DMS153 treated with DMSO at 0.1 percent for 48 hours (cell line): ENCODE results near the gene MYL5.
"Not testable (repeated sequence)": the region's sequence is repeated elsewhere in the genome, so short reads cannot be mapped to it uniquely, and the experiment has no call there.

Experiments used
- DNase-seq: peaks from one replicate; lab custom pipeline; 2025; ENCODE audit not compliant: unreplicated experiment; lab: John Stamatoyannopoulos, UW

Gene MYL5

DNA sequence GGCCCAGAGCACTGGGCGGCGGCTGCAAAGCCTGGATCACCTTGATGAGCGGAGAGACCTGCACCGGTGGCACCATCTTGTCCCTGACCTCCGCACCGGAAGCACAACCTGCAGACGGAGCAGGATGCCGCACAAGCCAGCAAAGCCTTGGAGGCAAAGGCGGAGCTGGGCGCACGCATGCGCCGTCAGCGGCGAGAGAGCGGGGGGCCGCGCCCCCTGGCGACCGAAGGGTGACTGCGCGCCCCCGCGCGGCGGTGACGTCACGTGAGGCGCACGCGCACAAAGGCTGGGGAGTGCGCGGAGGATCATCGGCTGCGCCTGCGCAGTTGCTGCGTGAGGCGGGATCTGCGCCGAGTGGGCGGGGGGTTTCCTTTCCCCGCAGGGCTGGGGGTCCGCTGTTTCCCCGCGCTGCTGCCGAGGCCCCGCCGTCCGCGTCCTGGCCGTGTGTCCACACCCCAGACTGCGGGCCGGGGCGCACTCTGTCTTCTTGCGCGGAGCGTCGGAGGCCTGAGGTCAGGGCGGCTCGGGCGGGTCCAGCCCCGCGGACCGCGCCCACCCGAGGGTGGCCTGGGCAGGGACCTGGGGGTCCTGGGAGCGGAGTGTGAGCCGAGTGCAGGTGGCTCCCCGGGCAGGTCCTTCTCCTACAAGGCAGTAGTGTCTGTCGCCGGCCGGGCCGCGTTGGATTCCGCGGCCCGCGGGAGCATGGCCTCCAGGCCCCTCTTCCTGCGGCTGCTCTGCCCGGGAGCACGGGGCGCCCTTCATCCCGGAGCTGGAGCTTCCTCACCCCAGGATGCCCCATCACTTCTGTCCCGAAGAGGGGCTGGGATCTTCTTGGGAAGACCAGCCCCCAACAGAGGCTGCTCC lies at the start of gene MYL5, which contains the start of gene ATP5ME:
TSS of gene MYL5 (plus strand) at position 371 of the 864 bp plus-strand sequence. CDS start 3,485 bp downstream, outside the sequence.
TSS of gene ATP5ME (minus strand) at position 105 of the 864 bp plus-strand sequence. CDS start at position 76, 29 bp downstream.
- peak; percentile 75 for DNase-seq

- no peak for DNase-seq
Observed at GRCh38 chr4:624705-625590, 49.4 kb upstream of the MYL5 start, which contains the start of gene PDE6B. PDE6B (plus strand) TSS chr4:625573; CDS start chr4:625627, 54 bp downstream.

GRCh38 chr4:625631-626161 lies 48.6 kb upstream of the MYL5 start:
- no peak for DNase-seq

GRCh38 chr4:626201-627091 lies 47.9 kb upstream of the MYL5 start:
- no peak for DNase-seq

- DNase-seq: no peak
Observed at GRCh38 chr4:627347-628125, 46.8 kb upstream of the MYL5 start.

DNA sequence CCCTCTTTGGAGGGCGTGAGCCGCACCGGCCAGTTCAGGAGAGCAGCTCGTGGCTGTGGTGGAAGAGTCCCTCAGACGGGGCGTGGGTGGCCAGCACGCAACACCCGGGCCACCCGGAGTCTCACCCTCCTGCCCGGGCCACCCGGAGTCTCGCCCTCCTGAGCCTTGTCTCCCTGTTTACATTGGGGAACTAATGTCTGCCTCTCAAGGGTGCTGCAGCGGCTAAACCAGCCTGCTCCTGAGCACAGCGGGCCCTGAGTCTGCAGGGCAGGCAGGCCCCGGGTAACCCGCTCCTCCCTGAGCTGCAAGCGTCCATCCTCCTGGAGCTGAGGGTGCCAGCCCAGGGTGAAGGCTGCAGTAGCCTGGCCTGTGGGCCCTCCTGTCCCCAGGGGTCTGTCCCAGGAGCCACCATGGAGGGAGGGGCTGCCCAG lies 46.0 kb upstream of the MYL5 start:
- DNase-seq: no peak

- DNase-seq: no peak
Observed at GRCh38 chr4:628821-629635, 45.3 kb upstream of the MYL5 start.

GRCh38 chr4:629636-629914 lies 44.8 kb upstream of the MYL5 start:
- DNase-seq: no peak

GRCh38 chr4:629915-630641 lies 44.3 kb upstream of the MYL5 start:
- no peak for DNase-seq

GRCh38 chr4:630656-631055 lies 43.7 kb upstream of the MYL5 start:
- DNase-seq: no peak

DNA sequence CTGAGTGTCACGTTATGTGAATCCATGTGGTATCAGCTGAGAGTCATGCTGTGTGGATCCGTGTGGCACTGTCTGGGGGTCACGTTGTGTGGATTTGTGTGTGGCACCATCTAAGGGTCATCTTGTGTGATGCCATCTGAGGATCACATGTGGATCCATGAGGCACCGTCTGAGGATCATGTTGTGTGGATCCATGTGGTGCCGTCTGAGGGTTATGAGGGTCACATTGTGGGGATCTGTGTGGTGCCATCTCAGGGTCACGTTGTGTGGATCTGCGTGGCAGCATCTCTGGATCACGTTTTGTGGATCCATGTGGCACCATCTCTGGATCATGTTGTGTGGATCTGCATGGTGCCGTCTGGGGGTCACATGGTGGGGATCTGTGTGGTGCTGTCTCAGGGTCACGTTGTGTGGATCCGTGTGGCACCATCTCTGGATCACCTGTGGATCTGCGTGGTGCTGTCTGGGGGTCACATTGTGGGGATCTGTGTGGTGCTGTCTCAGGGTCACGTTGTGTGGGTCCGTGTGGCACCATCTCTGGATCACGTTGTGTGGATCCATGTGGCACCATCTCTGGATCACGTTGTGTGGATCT lies 42.0 kb upstream of the MYL5 start:
- no peak for DNase-seq

GRCh38 chr4:632926-633325 lies 41.4 kb upstream of the MYL5 start:
- DNase-seq: no peak

- DNase-seq: no peak
Observed at GRCh38 chr4:633406-633805, 40.9 kb upstream of the MYL5 start.

GRCh38 chr4:633976-634598 lies 40.3 kb upstream of the MYL5 start:
- no peak for DNase-seq

DNA sequence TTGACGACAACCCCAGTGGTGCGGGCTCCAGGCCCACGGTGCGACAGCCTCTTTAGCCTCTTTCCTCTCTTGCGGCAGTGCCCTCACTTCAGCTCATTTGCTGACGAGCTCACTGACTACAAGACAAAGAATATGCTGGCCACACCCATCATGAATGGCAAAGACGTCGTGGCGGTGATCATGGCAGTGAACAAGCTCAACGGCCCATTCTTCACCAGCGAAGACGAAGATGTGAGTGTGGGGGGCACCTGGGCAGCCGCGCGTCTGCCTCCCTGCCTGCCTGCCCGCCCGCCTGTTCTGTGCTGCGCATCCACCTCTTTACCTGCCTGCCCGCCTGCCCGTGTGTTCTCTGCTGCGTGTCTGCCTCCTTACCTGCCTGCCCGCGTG lies 39.8 kb upstream of the MYL5 start:
- DNase-seq: no peak

GRCh38 chr4:635066-635835 lies 39.1 kb upstream of the MYL5 start:
- not testable (repeated sequence) for DNase-seq
